NOMO-1 (cell line): ENCODE measurements around the gene ST7.

Source experiments
- DNase-seq, 2 experiments: peaks; one replicate each; lab custom pipeline; 2025; ENCODE audit not compliant: unreplicated experiment in 2 of 2; lab: John Stamatoyannopoulos, UW

ST7 gene

GRCh38 chr7:117145333-117145732 lies 192.0 kb downstream of the ST7 start:
- DNase-seq: no peak

GRCh38 chr7:117146059-117146458 lies 192.8 kb downstream of the ST7 start:
- peak in 1 of 2 experiments; percentile 4 for DNase-seq

- peak in 1 of 2 experiments; percentile 4 for DNase-seq
These were observed 193.2 kb downstream of the ST7 start for GRCh38 chr7:117146511-117146910.

GRCh38 chr7:117148971-117149370 lies 195.7 kb downstream of the ST7 start:
- DNase-seq: no peak

GRCh38 chr7:117149692-117150091 lies 196.4 kb downstream of the ST7 start:
- no peak for DNase-seq

GRCh38 chr7:117152213-117153007 lies 199.1 kb downstream of the ST7 start:
- no peak for DNase-seq

- no peak for DNase-seq
These were observed 199.8 kb downstream of the ST7 start for GRCh38 chr7:117153016-117153545.

- no peak for DNase-seq
These were observed 201.4 kb downstream of the ST7 start for GRCh38 chr7:117154721-117155120.

GRCh38 chr7:117155694-117156093 lies 202.4 kb downstream of the ST7 start:
- DNase-seq: no peak

GRCh38 chr7:117157241-117158209 lies 204.2 kb downstream of the ST7 start:
- no peak for DNase-seq

- DNase-seq: no peak
These were observed 205.8 kb downstream of the ST7 start for GRCh38 chr7:117158941-117159697.

GRCh38 chr7:117163101-117163500 lies 209.8 kb downstream of the ST7 start:
- DNase-seq: no peak

- no peak for DNase-seq
These were observed 211.3 kb downstream of the ST7 start for GRCh38 chr7:117164620-117165019.

- DNase-seq: no peak
These were observed 212.4 kb downstream of the ST7 start for GRCh38 chr7:117165656-117166055.

- DNase-seq: no peak
These were observed 216.6 kb downstream of the ST7 start for GRCh38 chr7:117169907-117170306.

- no peak for DNase-seq
These were observed 217.8 kb downstream of the ST7 start for GRCh38 chr7:117171106-117171505.

- no peak for DNase-seq
These were observed 219.0 kb downstream of the ST7 start for GRCh38 chr7:117172283-117172682.

- DNase-seq: no peak
These were observed 219.9 kb downstream of the ST7 start for GRCh38 chr7:117173035-117173770.

- DNase-seq: no peak
These were observed 222.9 kb downstream of the ST7 start for GRCh38 chr7:117176206-117176605.

GRCh38 chr7:117178600-117178999 lies 225.3 kb downstream of the ST7 start:
- DNase-seq: no peak
